Lung (tissue), 12 donors: ENCODE measurements around the gene SYNGR2. TPM values are rescaled to one million over a fixed set of nuclear protein-coding genes. Genes with fewer than 3 reads are reported as not detected.

Source experiments
- ATAC-seq: fragments of 200-7000 bp; cut with Tn5 transposase; one replicate; pipeline ENCODE4 v1.9.1; 2020; ENCODE audit warnings: moderate number of reproducible peaks; ENCODE audit not compliant: insufficient read depth, low FRiP score
- DNase-seq, 3 donors: peaks; one replicate each; pipeline ENCODE4 v3.0.0-alpha.2; 2013 to 2017
- H3K27ac ChIP-seq, 2 donors: one replicate each; pipeline ENCODE4 v1.5.1; 2013; ENCODE audit warnings: mild to moderate bottlenecking in 2 of 2, moderate library complexity in 2 of 2, control low read depth in 1 of 2, inconsistent platforms in 1 of 2, low read depth in 1 of 2, low read length in 1 of 2
- H3K27me3 ChIP-seq, 3 donors: one replicate each; pipeline ENCODE4 v1.5.1; 2013; ENCODE audit warnings: low read length in 2 of 3; ENCODE audit not compliant: control insufficient read depth in 3 of 3, insufficient read depth in 3 of 3
- H3K36me3 ChIP-seq, 4 donors: one replicate each; pipeline ENCODE4 v1.5.1; 2013; ENCODE audit warnings: low read length in 4 of 4, mild to moderate bottlenecking in 1 of 4, moderate library complexity in 1 of 4; ENCODE audit not compliant: control insufficient read depth in 4 of 4, insufficient read depth in 4 of 4
- H3K4me1 ChIP-seq, 5 donors: one replicate each; pipeline ENCODE4 v1.5.1; 2013; ENCODE audit warnings: low read length in 5 of 5, mild to moderate bottlenecking in 2 of 5, moderate library complexity in 1 of 5; ENCODE audit not compliant: control insufficient read depth in 5 of 5, insufficient read depth in 5 of 5
- H3K4me3 ChIP-seq: one replicate; pipeline ENCODE4 v1.5.1; 2013; ENCODE audit warnings: mild to moderate bottlenecking, control low read depth, moderate library complexity
- H3K9ac ChIP-seq, 2 donors: one replicate each; pipeline ENCODE4 v1.5.1; 2013; ENCODE audit warnings: low read length in 2 of 2, control low read depth in 1 of 2; ENCODE audit not compliant: insufficient read depth in 1 of 2
- H3K9me3 ChIP-seq, 4 donors: one replicate each; pipeline ENCODE4 v1.5.1; 2013; ENCODE audit warnings: low read length in 3 of 4, mild to moderate bottlenecking in 1 of 4, moderate library complexity in 1 of 4; ENCODE audit not compliant: control insufficient read depth in 4 of 4, insufficient read depth in 3 of 4
- CTCF ChIP-seq: IDR thresholded peaks from 2 replicates; pipeline ENCODE4 v1.5.1; 2012; ENCODE audit warnings: mild to moderate bottlenecking; ENCODE audit errors: control extremely low read depth, extremely low read depth
- WGBS, 2 donors: extraction: QIAGEN DNeasy Blood & Tissue Kit; methylation state at CpG; one replicate each; pipeline ENCODE4 v1.1.7; 2013; 5-methylcytosine and 5-hydroxymethylcytosine counted together
- polyA plus RNA-seq, 2 donors: library from polyadenylated mRNA; stranded (reverse); fragments of 200-250 nt; gene quantifications; one replicate each; pipeline ENCODE4 v1.2.1, GENCODE V29; 2013
- total RNA-seq, 2 donors: library from RNA; depleted of rRNA in 1 of 2; stranded (reverse); fragments of >200 nt in 1 of 2; gene quantifications; one replicate each; pipeline ENCODE4 v1.2.1, GENCODE V29; 2014 to 2021
- donor health status: control.
- donor health status: control.
- donor health status: Bipolar disorder and iron deficiency.
- donor health status: healthy.
- donor health status: DM: yes; HTN: yes; CAD: no.

Gene SYNGR2
- total and polyA plus RNA-seq, 4 donors = 111 to 212 (median 188) TPM

- H3K9ac ChIP-seq = peak within 1 kb of the TSS in 1 of 2 donors; percentile 73
- peaks cover 0 to 3% (median 0%) of the 10 kb centered on the region in 3 donors for H3K27me3 ChIP-seq
- WGBS, 2 donors = 1 to 2% methylated on average over 37 to 51 of the region's 54 CpGs
- peak within 1 kb of the TSS; percentile 89 to 93 for H3K27ac ChIP-seq
- ATAC-seq = peak; percentile 54
- H3K4me3 ChIP-seq = peak within 1 kb of the TSS; percentile 74
- peak; percentile 54 to 69 (median 66) for DNase-seq
- H3K4me1 ChIP-seq = peaks cover 3 to 53% (median 27%) of the 10 kb centered on the region in 5 donors
- peaks cover 0 to 24% (median 0%) of the 10 kb centered on the region in 4 donors for H3K36me3 ChIP-seq
- no peak for TF ChIP-seq CTCF
- no peaks in the 10 kb centered on the region for H3K9me3 ChIP-seq
These were observed 39.6 kb upstream of the SYNGR2 start, which contains the start of gene TMC6 for GRCh38 chr17:78128551-78129350. Gene TMC6 (minus strand): TSS chr17:78128755. CDS start chr17:78126832, 1,923 bp downstream.

DNA sequence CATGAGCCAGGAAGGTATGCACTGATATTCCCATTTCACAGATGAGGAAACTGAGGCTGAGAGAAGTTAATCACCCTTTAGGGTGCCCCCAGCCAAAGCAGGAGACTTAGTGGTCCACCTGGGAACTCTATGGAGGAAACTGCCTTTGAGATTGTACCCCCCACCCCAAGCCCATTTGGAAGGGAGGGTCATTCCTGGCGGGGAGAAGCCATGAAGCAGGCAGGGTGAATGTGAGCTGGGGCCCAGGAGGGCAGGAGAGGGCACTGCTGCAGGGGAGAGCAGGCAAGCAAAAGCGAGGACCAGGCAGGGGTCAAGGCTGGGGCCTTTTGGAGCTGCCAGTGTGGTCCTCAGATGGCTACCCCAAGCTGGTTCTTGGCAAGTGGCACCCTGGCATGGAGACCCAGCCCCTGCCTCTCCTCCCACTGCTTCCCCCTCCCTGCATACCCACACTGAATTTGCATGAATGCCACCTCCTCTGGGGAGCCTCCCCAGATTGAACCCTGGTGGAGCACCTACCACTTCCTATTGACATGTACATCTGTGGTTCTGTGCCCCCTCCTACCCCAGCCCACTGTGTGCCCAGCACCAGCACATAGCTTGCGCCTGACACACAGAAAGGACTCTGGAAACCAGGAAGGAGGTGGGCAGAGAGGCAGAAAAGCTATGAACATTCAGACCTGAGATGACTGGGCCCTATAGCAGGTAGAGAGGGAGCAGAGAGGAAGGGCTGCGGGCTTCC lies 38.9 kb upstream of the SYNGR2 start:
- WGBS, 2 donors = 51 to 67% methylated on average over 4 of the region's 4 CpGs
- ATAC-seq (no peak), DNase-seq (no peak)
- H3K9ac ChIP-seq = no peak overlapping the region
- peaks cover 3 to 53% (median 27%) of the 10 kb centered on the region in 5 donors for H3K4me1 ChIP-seq
- H3K9me3 ChIP-seq = no peaks in the 10 kb centered on the region
- no peak for TF ChIP-seq CTCF
- H3K4me3 ChIP-seq = no peak overlapping the region
- H3K27me3 ChIP-seq = peaks cover 0 to 3% (median 0%) of the 10 kb centered on the region in 3 donors
- peak overlapping the region in 1 of 2 donors; percentile 78 for H3K27ac ChIP-seq
- H3K36me3 ChIP-seq = peaks cover 0 to 18% (median 0%) of the 10 kb centered on the region in 4 donors

DNA sequence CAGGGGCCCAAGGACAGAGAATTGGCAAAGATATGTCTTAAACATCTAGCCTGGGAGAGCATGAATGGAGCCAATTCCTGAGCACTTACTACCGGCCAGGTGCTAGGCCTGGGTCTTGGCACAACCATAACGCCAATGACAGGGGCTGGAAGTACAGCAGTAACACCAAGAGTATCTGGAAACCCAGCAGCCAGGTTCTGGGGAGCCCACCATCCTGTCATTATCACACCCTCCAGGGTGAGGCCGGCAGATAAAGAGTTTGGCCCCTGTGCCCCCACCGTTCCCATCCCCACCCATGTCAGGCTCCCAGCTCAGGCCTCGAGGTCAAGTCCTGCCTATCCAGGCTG lies 38.3 kb upstream of the SYNGR2 start:
- peaks cover 3 to 52% (median 27%) of the 10 kb centered on the region in 5 donors for H3K4me1 ChIP-seq
- H3K27me3 ChIP-seq = peaks cover 0 to 3% (median 0%) of the 10 kb centered on the region in 3 donors
- H3K9ac ChIP-seq = no peak overlapping the region
- DNase-seq (no peak), ATAC-seq (no peak)
- no peak overlapping the region for H3K4me3 ChIP-seq
- peaks cover 0 to 13% (median 0%) of the 10 kb centered on the region in 4 donors for H3K36me3 ChIP-seq
- TF ChIP-seq CTCF = no peak
- WGBS, 2 donors = 8 to 31% methylated on average over 5 of the region's 5 CpGs
- no peaks in the 10 kb centered on the region for H3K9me3 ChIP-seq
- H3K27ac ChIP-seq = peak overlapping the region in 1 of 2 donors; percentile 78
